Nephron progenitor cell (in vitro differentiated cells): Measurements from ENCODE around the gene CSNK1D.

Experiments
- DNase-seq: peaks from one replicate; pipeline ENCODE4 v3.0.0; 2021
- H3K27ac Mint-ChIP-seq: 2 replicates; pipeline ENCODE4 v1.8.0; 2021; ENCODE audit warnings: mild to moderate bottlenecking, moderate library complexity, mixed read lengths
- H3K27me3 Mint-ChIP-seq: 2 replicates; pipeline ENCODE4 v1.8.0; 2021; ENCODE audit warnings: mild to moderate bottlenecking, low read depth, mixed read lengths; ENCODE audit not compliant: poor library complexity
- H3K36me3 Mint-ChIP-seq: 2 replicates; pipeline ENCODE4 v1.8.0; 2021; ENCODE audit warnings: low read depth, mixed read lengths
- H3K4me1 Mint-ChIP-seq: 2 replicates; pipeline ENCODE4 v1.8.0; 2021; ENCODE audit warnings: mixed read lengths
- H3K4me3 Mint-ChIP-seq: 2 replicates; pipeline ENCODE4 v1.8.0; 2021; ENCODE audit warnings: mild to moderate bottlenecking, moderate library complexity, mixed read lengths
- H3K9me3 Mint-ChIP-seq: 2 replicates; pipeline ENCODE4 v1.8.0; 2021; ENCODE audit warnings: mild to moderate bottlenecking, moderate library complexity, mixed read lengths
- TF ChIP-seq, protein P1 (sequence below): fragments of 200-600 bp; sonication (generic); IDR thresholded peaks from 2 replicates; pipeline ENCODE4 v1.5.0; 2021; ENCODE audit warnings: antibody characterized with exemption

CSNK1D gene

DNA sequence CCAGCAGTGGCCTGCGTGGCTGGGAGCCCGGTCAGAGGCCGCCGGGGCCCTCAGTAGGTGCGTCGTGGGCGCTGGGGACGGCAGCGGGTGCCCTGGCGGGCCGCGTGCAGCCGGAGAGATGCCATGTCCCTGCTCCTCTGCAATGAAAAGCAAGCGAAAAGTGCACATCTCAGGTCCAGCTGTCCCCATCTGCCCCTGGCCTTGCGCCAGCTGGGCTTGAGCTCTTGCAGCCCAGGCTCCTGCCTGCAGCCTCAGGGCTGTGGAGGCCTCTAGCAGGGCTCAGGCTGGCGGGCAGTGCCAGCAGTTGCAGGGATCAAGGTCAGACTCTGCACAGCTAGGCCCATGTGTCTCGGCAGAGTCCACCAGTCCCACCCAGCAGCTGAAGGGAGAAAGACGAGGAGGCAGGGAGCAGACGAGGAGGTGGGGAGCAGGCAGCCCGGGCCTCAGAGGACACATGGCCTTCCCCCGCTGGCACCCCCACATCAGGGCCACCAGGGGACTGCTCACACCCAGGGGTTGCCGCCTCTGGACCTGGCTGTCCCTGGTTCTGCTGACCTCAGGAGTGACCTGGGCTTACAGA, 33.5 kb downstream of the CSNK1D start:
- Mint-ChIP-seq H3K9me3 (no peaks in the 10 kb centered on the region), H3K36me3 (peaks cover 29% of the 10 kb centered on the region), H3K27me3 (no peaks in the 10 kb centered on the region), H3K4me3 (no peak overlapping the region), H3K4me1 (peaks cover 71% of the 10 kb centered on the region), H3K27ac (peak overlapping the region; percentile 97)
- DNase-seq, result no peak
- TF ChIP-seq, protein P1, sequence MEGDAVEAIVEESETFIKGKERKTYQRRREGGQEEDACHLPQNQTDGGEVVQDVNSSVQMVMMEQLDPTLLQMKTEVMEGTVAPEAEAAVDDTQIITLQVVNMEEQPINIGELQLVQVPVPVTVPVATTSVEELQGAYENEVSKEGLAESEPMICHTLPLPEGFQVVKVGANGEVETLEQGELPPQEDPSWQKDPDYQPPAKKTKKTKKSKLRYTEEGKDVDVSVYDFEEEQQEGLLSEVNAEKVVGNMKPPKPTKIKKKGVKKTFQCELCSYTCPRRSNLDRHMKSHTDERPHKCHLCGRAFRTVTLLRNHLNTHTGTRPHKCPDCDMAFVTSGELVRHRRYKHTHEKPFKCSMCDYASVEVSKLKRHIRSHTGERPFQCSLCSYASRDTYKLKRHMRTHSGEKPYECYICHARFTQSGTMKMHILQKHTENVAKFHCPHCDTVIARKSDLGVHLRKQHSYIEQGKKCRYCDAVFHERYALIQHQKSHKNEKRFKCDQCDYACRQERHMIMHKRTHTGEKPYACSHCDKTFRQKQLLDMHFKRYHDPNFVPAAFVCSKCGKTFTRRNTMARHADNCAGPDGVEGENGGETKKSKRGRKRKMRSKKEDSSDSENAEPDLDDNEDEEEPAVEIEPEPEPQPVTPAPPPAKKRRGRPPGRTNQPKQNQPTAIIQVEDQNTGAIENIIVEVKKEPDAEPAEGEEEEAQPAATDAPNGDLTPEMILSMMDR, result no peak

DNA sequence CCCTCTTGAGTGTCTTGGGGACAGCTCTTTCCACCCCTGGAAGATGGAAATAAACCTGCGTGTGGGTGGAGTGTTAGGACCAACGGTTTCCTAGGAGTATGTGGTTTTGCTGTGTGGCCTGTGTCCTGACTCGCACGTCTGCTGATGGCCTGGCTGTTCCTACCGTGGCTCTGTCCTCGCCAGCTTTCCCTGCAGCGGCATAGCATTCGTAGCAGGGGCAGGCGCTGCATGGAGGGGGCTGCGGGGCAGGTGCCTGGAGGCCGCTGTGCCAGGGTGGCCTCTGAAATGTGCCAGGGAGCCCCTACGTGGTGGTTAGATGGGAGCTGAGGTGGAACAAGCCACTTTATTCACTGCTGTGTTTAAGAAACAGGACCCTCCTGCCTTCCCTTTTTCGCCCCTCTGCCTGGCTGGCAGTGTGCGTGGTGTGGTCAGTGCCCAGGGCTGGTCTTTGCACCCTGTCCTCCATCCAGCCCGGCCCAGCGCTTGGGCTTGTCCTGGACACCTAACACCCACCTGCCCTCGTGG, 34.0 kb downstream of the CSNK1D start:
- H3K36me3 Mint-ChIP-seq, result peaks cover 24% of the 10 kb centered on the region
- no peaks in the 10 kb centered on the region for H3K27me3 Mint-ChIP-seq
- TF ChIP-seq, protein P1, result no peak
- no peak for DNase-seq
- H3K27ac Mint-ChIP-seq, result no peak overlapping the region
- no peaks in the 10 kb centered on the region for H3K9me3 Mint-ChIP-seq
- peaks cover 71% of the 10 kb centered on the region for H3K4me1 Mint-ChIP-seq
- no peak overlapping the region for H3K4me3 Mint-ChIP-seq

DNA sequence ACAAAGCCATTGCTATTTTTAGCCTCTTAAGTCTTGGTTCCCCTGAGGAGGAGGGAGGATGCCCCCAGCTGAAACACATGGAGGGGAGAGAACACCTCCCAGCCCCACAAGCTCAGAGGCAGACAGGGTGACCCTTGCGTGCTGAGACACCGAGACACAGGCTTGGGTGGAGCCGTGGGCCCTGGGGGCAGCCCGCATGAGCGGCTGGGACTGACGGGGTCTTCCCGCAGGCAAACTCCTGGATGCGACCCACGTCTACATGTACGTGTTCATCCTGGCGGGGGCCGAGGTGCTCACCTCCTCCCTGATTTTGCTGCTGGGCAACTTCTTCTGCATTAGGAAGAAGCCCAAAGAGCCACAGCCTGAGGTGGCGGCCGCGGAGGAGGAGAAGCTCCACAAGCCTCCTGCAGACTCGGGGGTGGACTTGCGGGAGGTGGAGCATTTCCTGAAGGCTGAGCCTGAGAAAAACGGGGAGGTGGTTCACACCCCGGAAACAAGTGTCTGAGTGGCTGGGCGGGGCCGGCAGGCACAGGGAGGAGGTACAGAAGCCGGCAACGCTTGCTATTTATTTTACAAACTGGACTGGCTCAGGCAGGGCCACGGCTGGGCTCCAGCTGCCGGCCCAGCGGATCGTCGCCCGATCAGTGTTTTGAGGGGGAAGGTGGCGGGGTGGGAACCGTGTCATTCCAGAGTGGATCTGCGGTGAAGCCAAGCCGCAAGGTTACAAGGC, 34.9 kb downstream of the CSNK1D start:
- Mint-ChIP-seq H3K4me3 (no peak overlapping the region), H3K36me3 (peaks cover 16% of the 10 kb centered on the region), H3K4me1 (peaks cover 71% of the 10 kb centered on the region), H3K27ac (peak overlapping the region; percentile 95), H3K27me3 (no peaks in the 10 kb centered on the region), H3K9me3 (no peaks in the 10 kb centered on the region)
- TF ChIP-seq, protein P1, result no peak
- DNase-seq, result no peak

DNA sequence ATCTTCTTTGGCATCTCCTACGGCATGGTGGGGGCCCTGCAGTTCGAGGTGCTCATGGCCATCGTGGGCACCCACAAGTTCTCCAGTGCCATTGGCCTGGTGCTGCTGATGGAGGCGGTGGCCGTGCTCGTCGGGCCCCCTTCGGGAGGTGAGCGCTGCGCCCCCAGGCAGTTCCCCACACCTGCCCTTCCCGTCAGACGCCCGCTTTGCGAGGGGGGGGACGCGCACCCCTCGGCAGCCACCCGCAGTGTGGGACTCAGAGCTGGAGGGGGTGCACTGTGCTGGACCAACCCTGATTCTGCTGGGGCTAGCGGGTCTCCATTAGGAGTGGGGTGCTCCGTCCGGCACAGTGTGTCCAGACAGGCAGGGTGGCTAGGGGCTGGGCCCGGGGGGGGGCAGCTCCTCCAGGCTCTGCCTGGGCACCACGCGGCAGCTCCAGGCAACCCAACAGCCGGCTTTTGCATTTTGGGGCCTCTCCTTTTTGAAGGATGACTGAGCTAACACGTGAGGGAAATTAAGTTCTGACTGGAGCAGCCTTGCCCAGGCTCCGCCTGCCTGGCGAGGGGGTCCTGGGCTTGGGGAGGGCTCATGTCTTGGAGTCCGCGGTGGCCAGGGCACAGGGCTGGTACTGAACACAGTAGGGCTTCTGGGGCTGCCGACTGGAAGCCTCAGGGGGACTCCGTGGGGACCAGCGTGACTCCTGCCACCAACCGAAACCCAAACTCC, 35.6 kb downstream of the CSNK1D start:
- Mint-ChIP-seq H3K4me1 (peaks cover 74% of the 10 kb centered on the region), H3K27me3 (no peaks in the 10 kb centered on the region), H3K4me3 (no peak overlapping the region), H3K9me3 (no peaks in the 10 kb centered on the region), H3K27ac (no peak overlapping the region), H3K36me3 (peaks cover 15% of the 10 kb centered on the region)
- TF ChIP-seq, protein P1, result no peak
- DNase-seq, result no peak

DNA sequence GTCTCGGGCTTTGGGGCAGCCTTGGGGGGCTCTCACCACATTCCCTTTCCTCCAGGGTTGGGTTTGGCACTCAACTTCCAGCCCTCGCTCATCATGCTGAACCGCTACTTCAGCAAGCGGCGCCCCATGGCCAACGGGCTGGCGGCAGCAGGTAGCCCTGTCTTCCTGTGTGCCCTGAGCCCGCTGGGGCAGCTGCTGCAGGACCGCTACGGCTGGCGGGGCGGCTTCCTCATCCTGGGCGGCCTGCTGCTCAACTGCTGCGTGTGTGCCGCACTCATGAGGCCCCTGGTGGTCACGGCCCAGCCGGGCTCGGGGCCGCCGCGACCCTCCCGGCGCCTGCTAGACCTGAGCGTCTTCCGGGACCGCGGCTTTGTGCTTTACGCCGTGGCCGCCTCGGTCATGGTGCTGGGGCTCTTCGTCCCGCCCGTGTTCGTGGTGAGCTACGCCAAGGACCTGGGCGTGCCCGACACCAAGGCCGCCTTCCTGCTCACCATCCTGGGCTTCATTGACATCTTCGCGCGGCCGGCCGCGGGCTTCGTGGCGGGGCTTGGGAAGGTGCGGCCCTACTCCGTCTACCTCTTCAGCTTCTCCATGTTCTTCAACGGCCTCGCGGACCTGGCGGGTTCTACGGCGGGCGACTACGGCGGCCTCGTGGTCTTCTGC, 36.3 kb downstream of the CSNK1D start:
- no peaks in the 10 kb centered on the region for H3K27me3 Mint-ChIP-seq
- H3K36me3 Mint-ChIP-seq, result peaks cover 9% of the 10 kb centered on the region
- no peak overlapping the region for H3K27ac Mint-ChIP-seq
- H3K4me3 Mint-ChIP-seq, result no peak overlapping the region
- H3K4me1 Mint-ChIP-seq, result peaks cover 67% of the 10 kb centered on the region
- no peak for DNase-seq
- TF ChIP-seq, protein P1, result no peak
- no peaks in the 10 kb centered on the region for H3K9me3 Mint-ChIP-seq
